ENCODE results near the gene MOGAT2.

Gene MOGAT2

GRCh38 chr11:75763846-75764245, 46.2 kb downstream of the MOGAT2 start:
- TF ChIP-seq, protein P1, sequence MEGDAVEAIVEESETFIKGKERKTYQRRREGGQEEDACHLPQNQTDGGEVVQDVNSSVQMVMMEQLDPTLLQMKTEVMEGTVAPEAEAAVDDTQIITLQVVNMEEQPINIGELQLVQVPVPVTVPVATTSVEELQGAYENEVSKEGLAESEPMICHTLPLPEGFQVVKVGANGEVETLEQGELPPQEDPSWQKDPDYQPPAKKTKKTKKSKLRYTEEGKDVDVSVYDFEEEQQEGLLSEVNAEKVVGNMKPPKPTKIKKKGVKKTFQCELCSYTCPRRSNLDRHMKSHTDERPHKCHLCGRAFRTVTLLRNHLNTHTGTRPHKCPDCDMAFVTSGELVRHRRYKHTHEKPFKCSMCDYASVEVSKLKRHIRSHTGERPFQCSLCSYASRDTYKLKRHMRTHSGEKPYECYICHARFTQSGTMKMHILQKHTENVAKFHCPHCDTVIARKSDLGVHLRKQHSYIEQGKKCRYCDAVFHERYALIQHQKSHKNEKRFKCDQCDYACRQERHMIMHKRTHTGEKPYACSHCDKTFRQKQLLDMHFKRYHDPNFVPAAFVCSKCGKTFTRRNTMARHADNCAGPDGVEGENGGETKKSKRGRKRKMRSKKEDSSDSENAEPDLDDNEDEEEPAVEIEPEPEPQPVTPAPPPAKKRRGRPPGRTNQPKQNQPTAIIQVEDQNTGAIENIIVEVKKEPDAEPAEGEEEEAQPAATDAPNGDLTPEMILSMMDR (IDR thresholded peaks at IDR 0.05; ENCODE audit: borderline replicate concordance, control extremely low read depth, extremely low read depth, insufficient read depth, missing control alignments), result no peak
- DNase-seq (ENCODE audit: low spot score), result no peak
- in situ Hi-C loops (cut with MboI; ENCODE audit: low sequenced_read_pairs, unreplicated experiment), result no loop called here

- DNase-seq (ENCODE audit: low spot score), result no peak
- TF ChIP-seq, protein P1 (IDR thresholded peaks at IDR 0.05; ENCODE audit: borderline replicate concordance, control extremely low read depth, extremely low read depth, insufficient read depth, missing control alignments), result no peak
- in situ Hi-C loops (cut with MboI; ENCODE audit: low sequenced_read_pairs, unreplicated experiment), result no loop called here
Measured at GRCh38 chr11:75765116-75765515, 47.5 kb downstream of the MOGAT2 start.

- peak; percentile 64 for DNase-seq (ENCODE audit: low spot score)
- in situ Hi-C loops (cut with MboI; ENCODE audit: low sequenced_read_pairs, unreplicated experiment), result no loop called here
- TF ChIP-seq, protein P1 (IDR thresholded peaks at IDR 0.05; ENCODE audit: borderline replicate concordance, control extremely low read depth, extremely low read depth, insufficient read depth, missing control alignments), result no peak
Measured at GRCh38 chr11:75766443-75767227, 49.0 kb downstream of the MOGAT2 start.

- in situ Hi-C loops (cut with MboI; ENCODE audit: low sequenced_read_pairs, unreplicated experiment), result no loop called here
- TF ChIP-seq, protein P1 (IDR thresholded peaks at IDR 0.05; ENCODE audit: borderline replicate concordance, control extremely low read depth, extremely low read depth, insufficient read depth, missing control alignments), result no peak
- no peak for DNase-seq (ENCODE audit: low spot score)
Measured at GRCh38 chr11:75767228-75767572, 49.6 kb downstream of the MOGAT2 start.

GRCh38 chr11:75767793-75768111, 50.1 kb downstream of the MOGAT2 start:
- TF ChIP-seq, protein P1 (IDR thresholded peaks at IDR 0.05; ENCODE audit: borderline replicate concordance, control extremely low read depth, extremely low read depth, insufficient read depth, missing control alignments), result no peak
- in situ Hi-C loops (cut with MboI; ENCODE audit: low sequenced_read_pairs, unreplicated experiment), result no loop called here
- no peak for DNase-seq (ENCODE audit: low spot score)

GRCh38 chr11:75768112-75768908, 50.7 kb downstream of the MOGAT2 start, which contains the start of gene DGAT2:
TSS of gene DGAT2 (plus strand) at chr11:75768778. CDS start at chr11:75768992, 214 bp downstream.
- in situ Hi-C loops (cut with MboI; ENCODE audit: low sequenced_read_pairs, unreplicated experiment), result no loop called here
- DNase-seq (ENCODE audit: low spot score), result peak; percentile 92

More at GRCh38 chr11:75768112-75768908, 50.7 kb downstream of the MOGAT2 start, which contains the start of gene DGAT2:
- TF ChIP-seq, protein P1 (IDR thresholded peaks at IDR 0.05; ENCODE audit: borderline replicate concordance, control extremely low read depth, extremely low read depth, insufficient read depth, missing control alignments), result peak; percentile 14
